Peyer's patch (tissue), 4 donors: ENCODE data around the gene THADA.

Experiments
- CTCF ChIP-seq, 6 experiments: fragments of 450-650 bp in 4 of 6; fragments of 200-600 bp in 2 of 6; sonication (generic) in 1 of 6; IDR thresholded peaks; one replicate each; pipeline ENCODE4 v1.5.1; 2017 to 2019; ENCODE audit warnings: antibody characterized with exemption in 6 of 6, mild to moderate bottlenecking in 3 of 6, moderate library complexity in 1 of 6
- POLR2A ChIP-seq, 2 donors: fragments of 450-650 bp; IDR thresholded peaks; one replicate each; pipeline ENCODE4 v1.5.1; 2017; ENCODE audit warnings: antibody characterized with exemption in 2 of 2, mild to moderate bottlenecking in 2 of 2, moderate library complexity in 2 of 2

GRCh38 chr2:43488737-43489136 lies 107.1 kb downstream of the THADA start:
- TF ChIP-seq CTCF (IDR thresholded peaks at IDR 0.05) (no peak), POLR2A (IDR thresholded peaks at IDR 0.05) (no peak)
